Breast epithelium (tissue), 3 donors: Measurements from ENCODE around the gene MAB21L4.

Experiments
- CTCF ChIP-seq, 3 donors: fragments of 450-650 bp; IDR thresholded peaks; one replicate each; pipeline ENCODE4 v1.5.1; 2016 to 2017; ENCODE audit warnings: antibody characterized with exemption in 3 of 3, mild to moderate bottlenecking in 3 of 3, moderate library complexity in 3 of 3
- POLR2A ChIP-seq: fragments of 450-650 bp; IDR thresholded peaks from one replicate; pipeline ENCODE4 v1.6.1; 2016; ENCODE audit warnings: antibody characterized with exemption, mild to moderate bottlenecking, moderate library complexity
- POLR2AphosphoS5 ChIP-seq, 3 donors: sonication (generic); formaldehyde crosslinking; IDR thresholded peaks; one replicate each; pipeline ENCODE4 v1.6.1; 2017; ENCODE audit warnings: antibody characterized with exemption in 3 of 3

DNA sequence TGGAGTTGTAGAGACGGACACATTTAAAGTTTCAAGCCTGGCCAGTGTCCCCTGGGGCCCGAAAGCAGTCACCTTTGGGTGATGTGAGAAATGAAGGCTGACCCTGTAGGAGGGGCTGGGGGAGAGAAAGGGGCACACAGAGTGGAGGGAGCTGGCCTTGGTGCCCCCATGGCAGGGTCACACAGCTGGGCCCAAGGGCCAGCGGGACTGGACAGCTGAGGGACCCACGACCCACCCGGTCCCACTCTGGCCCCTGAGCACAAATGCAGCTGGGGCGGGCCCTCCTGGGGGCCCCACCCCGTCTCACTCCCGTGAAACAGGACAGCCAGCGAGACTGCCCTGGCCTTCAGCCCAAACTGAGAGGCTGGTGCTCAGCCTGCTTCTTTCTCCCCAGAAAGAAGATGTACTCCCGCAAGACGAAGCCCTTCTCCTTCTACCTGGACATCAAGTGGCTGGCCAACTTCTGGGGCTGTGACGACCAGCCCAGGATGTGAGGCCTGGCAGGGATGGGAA lies 21.2 kb downstream of the MAB21L4 start:
- TF ChIP-seq CTCF (IDR thresholded peaks at IDR 0.05) (no peak), POLR2A (no peak), POLR2AphosphoS5 (IDR thresholded peaks at IDR 0.05) (no peak)
